ENCODE measurements around the gene TSC22D2.
A peak's percentile ranks its signal among the peaks of the same experiment; 100 is the strongest.

The TSC22D2 gene

GRCh38 chr3:150408221-150409124, at the start of gene TSC22D2:
Gene TSC22D2 (plus strand): TSS chr3:150408298. CDS start chr3:150409351, 1,053 bp downstream.
- no peak for TF ChIP-seq ZNF274 (IDR thresholded peaks at IDR 0.05; ENCODE audit: low read depth, low read length)
- peak within 1 kb of the TSS; percentile 87 for H3K4me3 ChIP-seq (ENCODE audit: low read length)

GRCh38 chr3:150359381-150359780, 48.7 kb upstream of the TSC22D2 start:
- no peak for TF ChIP-seq ZNF274 (IDR thresholded peaks at IDR 0.05; ENCODE audit: low read depth, low read length)
- no peak overlapping the region for H3K4me3 ChIP-seq (ENCODE audit: low read length)

- no peak overlapping the region for H3K4me3 ChIP-seq (ENCODE audit: low read length)
- TF ChIP-seq ZNF274 (IDR thresholded peaks at IDR 0.05; ENCODE audit: low read depth, low read length), result no peak
Observed at GRCh38 chr3:150360966-150361365, 47.1 kb upstream of the TSC22D2 start.

- TF ChIP-seq ZNF274 (IDR thresholded peaks at IDR 0.05; ENCODE audit: low read depth, low read length), result no peak
- no peak overlapping the region for H3K4me3 ChIP-seq (ENCODE audit: low read length)
Observed at GRCh38 chr3:150362515-150363302, 45.4 kb upstream of the TSC22D2 start.

GRCh38 chr3:150363420-150363819, 44.7 kb upstream of the TSC22D2 start:
- TF ChIP-seq ZNF274 (IDR thresholded peaks at IDR 0.05; ENCODE audit: low read depth, low read length), result no peak
- no peak overlapping the region for H3K4me3 ChIP-seq (ENCODE audit: low read length)

GRCh38 chr3:150365132-150365604, 42.9 kb upstream of the TSC22D2 start:
- H3K4me3 ChIP-seq (ENCODE audit: low read length), result no peak overlapping the region
- no peak for TF ChIP-seq ZNF274 (IDR thresholded peaks at IDR 0.05; ENCODE audit: low read depth, low read length)

GRCh38 chr3:150367757-150368156, 40.3 kb upstream of the TSC22D2 start:
- TF ChIP-seq ZNF274 (IDR thresholded peaks at IDR 0.05; ENCODE audit: low read depth, low read length), result no peak
- H3K4me3 ChIP-seq (ENCODE audit: low read length), result no peak overlapping the region

- no peak overlapping the region for H3K4me3 ChIP-seq (ENCODE audit: low read length)
- no peak for TF ChIP-seq ZNF274 (IDR thresholded peaks at IDR 0.05; ENCODE audit: low read depth, low read length)
Observed at GRCh38 chr3:150370122-150370602, 37.9 kb upstream of the TSC22D2 start.

- no peak overlapping the region for H3K4me3 ChIP-seq (ENCODE audit: low read length)
- no peak for TF ChIP-seq ZNF274 (IDR thresholded peaks at IDR 0.05; ENCODE audit: low read depth, low read length)
Observed at GRCh38 chr3:150370999-150371398, 37.1 kb upstream of the TSC22D2 start.

- no peak for TF ChIP-seq ZNF274 (IDR thresholded peaks at IDR 0.05; ENCODE audit: low read depth, low read length)
Observed at GRCh38 chr3:150371741-150372254, 36.3 kb upstream of the TSC22D2 start.

GRCh38 chr3:150372320-150372719, 35.8 kb upstream of the TSC22D2 start:
- no peak for TF ChIP-seq ZNF274 (IDR thresholded peaks at IDR 0.05; ENCODE audit: low read depth, low read length)
- H3K4me3 ChIP-seq (ENCODE audit: low read length), result no peak overlapping the region

More at GRCh38 chr3:150371741-150372254, 36.3 kb upstream of the TSC22D2 start:
- no peak overlapping the region for H3K4me3 ChIP-seq (ENCODE audit: low read length)

- TF ChIP-seq ZNF274 (IDR thresholded peaks at IDR 0.05; ENCODE audit: low read depth, low read length), result no peak
- H3K4me3 ChIP-seq (ENCODE audit: low read length), result no peak overlapping the region
Observed at GRCh38 chr3:150372722-150373121, 35.4 kb upstream of the TSC22D2 start.

GRCh38 chr3:150373234-150373875, 34.7 kb upstream of the TSC22D2 start:
- no peak for TF ChIP-seq ZNF274 (IDR thresholded peaks at IDR 0.05; ENCODE audit: low read depth, low read length)
- H3K4me3 ChIP-seq (ENCODE audit: low read length), result no peak overlapping the region

- H3K4me3 ChIP-seq (ENCODE audit: low read length), result no peak overlapping the region
- TF ChIP-seq ZNF274 (IDR thresholded peaks at IDR 0.05; ENCODE audit: low read depth, low read length), result no peak
Observed at GRCh38 chr3:150374975-150375374, 33.1 kb upstream of the TSC22D2 start.
